ENCODE measurements around the gene C11orf71.

The C11orf71 gene

GRCh38 chr11:114400216-114400914 is at the start of gene C11orf71, which contains the start of gene RBM7:
Gene C11orf71, minus strand, starts transcription at chr11:114400511. Its CDS starts 180 bp downstream, at chr11:114400331.
Gene RBM7, plus strand, starts transcription at chr11:114400666. Its CDS starts 6 bp downstream, at chr11:114400672.
- Histone ChIP-seq H3K9me3 (ENCODE audit: low read length) (no peaks in the 10 kb centered on the region), H3K27me3 (ENCODE audit: control insufficient read depth in 1 of 2, insufficient read depth in 2 of 2, low read length in 2 of 2) (no peaks in the 10 kb centered on the region), H3K4me3 (ENCODE audit: low read depth in 1 of 2, low read length in 2 of 2) (peak within 1 kb of the TSS; percentile 82 to 90), H3K36me3 (ENCODE audit: insufficient read depth, low read length) (peaks cover 6% of the 10 kb centered on the region), H3K27ac (ENCODE audit: low read depth, low read length) (peak within 1 kb of the TSS; percentile 56), H3K4me1 (ENCODE audit: insufficient read depth, low read length) (peaks cover 43% of the 10 kb centered on the region), H3K9ac (ENCODE audit: low read length) (peak within 1 kb of the TSS; percentile 98)

GRCh38 chr11:114449845-114450244 is 49.5 kb upstream of the C11orf71 start:
- H3K36me3 ChIP-seq (ENCODE audit: insufficient read depth, low read length), result peaks cover 48% of the 10 kb centered on the region
- no peaks in the 10 kb centered on the region for H3K9me3 ChIP-seq (ENCODE audit: low read length)
- no peak overlapping the region for H3K27ac ChIP-seq (ENCODE audit: low read depth, low read length)
- peaks cover 15% of the 10 kb centered on the region for H3K4me1 ChIP-seq (ENCODE audit: insufficient read depth, low read length)
- H3K27me3 ChIP-seq (ENCODE audit: control insufficient read depth in 1 of 2, insufficient read depth in 2 of 2, low read length in 2 of 2), result no peaks in the 10 kb centered on the region
- H3K4me3 ChIP-seq (ENCODE audit: low read depth in 1 of 2, low read length in 2 of 2), result no peak overlapping the region
- no peak overlapping the region for H3K9ac ChIP-seq (ENCODE audit: low read length)

GRCh38 chr11:114448749-114449482 is 48.6 kb upstream of the C11orf71 start:
- Histone ChIP-seq H3K9me3 (ENCODE audit: low read length) (no peaks in the 10 kb centered on the region), H3K4me1 (ENCODE audit: insufficient read depth, low read length) (peaks cover 15% of the 10 kb centered on the region)

GRCh38 chr11:114447892-114448291 is 47.6 kb upstream of the C11orf71 start:
- no peak overlapping the region for H3K4me3 ChIP-seq (ENCODE audit: low read depth in 1 of 2, low read length in 2 of 2)
- no peaks in the 10 kb centered on the region for H3K27me3 ChIP-seq (ENCODE audit: control insufficient read depth in 1 of 2, insufficient read depth in 2 of 2, low read length in 2 of 2)
- H3K4me1 ChIP-seq (ENCODE audit: insufficient read depth, low read length), result peaks cover 15% of the 10 kb centered on the region
- peaks cover 42% of the 10 kb centered on the region for H3K36me3 ChIP-seq (ENCODE audit: insufficient read depth, low read length)
- H3K9ac ChIP-seq (ENCODE audit: low read length), result no peak overlapping the region
- no peak overlapping the region for H3K27ac ChIP-seq (ENCODE audit: low read depth, low read length)
- H3K9me3 ChIP-seq (ENCODE audit: low read length), result no peaks in the 10 kb centered on the region

More at GRCh38 chr11:114448749-114449482, 48.6 kb upstream of the C11orf71 start:
- peaks cover 53% of the 10 kb centered on the region for H3K36me3 ChIP-seq (ENCODE audit: insufficient read depth, low read length)
- no peak overlapping the region for H3K27ac ChIP-seq (ENCODE audit: low read depth, low read length)
- no peak overlapping the region for H3K4me3 ChIP-seq (ENCODE audit: low read depth in 1 of 2, low read length in 2 of 2)
- H3K9ac ChIP-seq (ENCODE audit: low read length), result no peak overlapping the region
- H3K27me3 ChIP-seq (ENCODE audit: control insufficient read depth in 1 of 2, insufficient read depth in 2 of 2, low read length in 2 of 2), result no peaks in the 10 kb centered on the region

- Histone ChIP-seq H3K27me3 (ENCODE audit: control insufficient read depth in 1 of 2, insufficient read depth in 2 of 2, low read length in 2 of 2) (no peaks in the 10 kb centered on the region), H3K4me1 (ENCODE audit: insufficient read depth, low read length) (peaks cover 15% of the 10 kb centered on the region), H3K9me3 (ENCODE audit: low read length) (no peaks in the 10 kb centered on the region), H3K27ac (ENCODE audit: low read depth, low read length) (no peak overlapping the region), H3K36me3 (ENCODE audit: insufficient read depth, low read length) (peaks cover 38% of the 10 kb centered on the region), H3K9ac (ENCODE audit: low read length) (no peak overlapping the region), H3K4me3 (ENCODE audit: low read depth in 1 of 2, low read length in 2 of 2) (no peak overlapping the region)
Observed at GRCh38 chr11:114447444-114447843, 47.1 kb upstream of the C11orf71 start.

GRCh38 chr11:114442536-114442935 is 42.2 kb upstream of the C11orf71 start:
- no peaks in the 10 kb centered on the region for H3K9me3 ChIP-seq (ENCODE audit: low read length)
- H3K9ac ChIP-seq (ENCODE audit: low read length), result no peak overlapping the region
- H3K36me3 ChIP-seq (ENCODE audit: insufficient read depth, low read length), result peaks cover 16% of the 10 kb centered on the region
- no peak overlapping the region for H3K27ac ChIP-seq (ENCODE audit: low read depth, low read length)
- no peak overlapping the region for H3K4me3 ChIP-seq (ENCODE audit: low read depth in 1 of 2, low read length in 2 of 2)
- H3K27me3 ChIP-seq (ENCODE audit: control insufficient read depth in 1 of 2, insufficient read depth in 2 of 2, low read length in 2 of 2), result no peaks in the 10 kb centered on the region
- peaks cover 18% of the 10 kb centered on the region for H3K4me1 ChIP-seq (ENCODE audit: insufficient read depth, low read length)

- H3K27me3 ChIP-seq (ENCODE audit: control insufficient read depth in 1 of 2, insufficient read depth in 2 of 2, low read length in 2 of 2), result no peaks in the 10 kb centered on the region
- no peak overlapping the region for H3K9ac ChIP-seq (ENCODE audit: low read length)
- H3K27ac ChIP-seq (ENCODE audit: low read depth, low read length), result peak overlapping the region; percentile 64
- no peaks in the 10 kb centered on the region for H3K9me3 ChIP-seq (ENCODE audit: low read length)
- H3K4me1 ChIP-seq (ENCODE audit: insufficient read depth, low read length), result peaks cover 18% of the 10 kb centered on the region
- no peak overlapping the region for H3K4me3 ChIP-seq (ENCODE audit: low read depth in 1 of 2, low read length in 2 of 2)
- H3K36me3 ChIP-seq (ENCODE audit: insufficient read depth, low read length), result peaks cover 16% of the 10 kb centered on the region
Observed at GRCh38 chr11:114441921-114442320, 41.6 kb upstream of the C11orf71 start.

GRCh38 chr11:114440971-114441763 is 40.9 kb upstream of the C11orf71 start:
- H3K36me3 ChIP-seq (ENCODE audit: insufficient read depth, low read length), result peaks cover 11% of the 10 kb centered on the region
- H3K9me3 ChIP-seq (ENCODE audit: low read length), result no peaks in the 10 kb centered on the region
- no peak overlapping the region for H3K9ac ChIP-seq (ENCODE audit: low read length)
- peaks cover 18% of the 10 kb centered on the region for H3K4me1 ChIP-seq (ENCODE audit: insufficient read depth, low read length)
- peak overlapping the region; percentile 64 for H3K27ac ChIP-seq (ENCODE audit: low read depth, low read length)
- peak overlapping the region in 1 of 2 donors; percentile 88 for H3K4me3 ChIP-seq (ENCODE audit: low read depth in 1 of 2, low read length in 2 of 2)
- no peaks in the 10 kb centered on the region for H3K27me3 ChIP-seq (ENCODE audit: control insufficient read depth in 1 of 2, insufficient read depth in 2 of 2, low read length in 2 of 2)

GRCh38 chr11:114440121-114440860 is 40.0 kb upstream of the C11orf71 start:
- H3K4me3 ChIP-seq (ENCODE audit: low read depth in 1 of 2, low read length in 2 of 2), result peak overlapping the region; percentile 88 to 95
- H3K27me3 ChIP-seq (ENCODE audit: control insufficient read depth in 1 of 2, insufficient read depth in 2 of 2, low read length in 2 of 2), result no peaks in the 10 kb centered on the region
- no peaks in the 10 kb centered on the region for H3K9me3 ChIP-seq (ENCODE audit: low read length)
- H3K4me1 ChIP-seq (ENCODE audit: insufficient read depth, low read length), result peaks cover 18% of the 10 kb centered on the region
- H3K36me3 ChIP-seq (ENCODE audit: insufficient read depth, low read length), result peaks cover 6% of the 10 kb centered on the region
- peak overlapping the region; percentile 86 for H3K27ac ChIP-seq (ENCODE audit: low read depth, low read length)
- peak overlapping the region; percentile 71 for H3K9ac ChIP-seq (ENCODE audit: low read length)

GRCh38 chr11:114439229-114440120 is 39.2 kb upstream of the C11orf71 start, which contains the start of gene REXO2:
Gene REXO2, plus strand, starts transcription at chr11:114439467. Its CDS starts 62 bp downstream, at chr11:114439529.
- Histone ChIP-seq H3K4me3 (ENCODE audit: low read depth in 1 of 2, low read length in 2 of 2) (peak within 1 kb of the TSS; percentile 88 to 95), H3K36me3 (ENCODE audit: insufficient read depth, low read length) (peaks cover 3% of the 10 kb centered on the region), H3K9ac (ENCODE audit: low read length) (peak within 1 kb of the TSS; percentile 71)

More at GRCh38 chr11:114439229-114440120, 39.2 kb upstream of the C11orf71 start, which contains the start of gene REXO2:
- H3K9me3 ChIP-seq (ENCODE audit: low read length), result no peaks in the 10 kb centered on the region
- peak within 1 kb of the TSS; percentile 86 for H3K27ac ChIP-seq (ENCODE audit: low read depth, low read length)
- no peaks in the 10 kb centered on the region for H3K27me3 ChIP-seq (ENCODE audit: control insufficient read depth in 1 of 2, insufficient read depth in 2 of 2, low read length in 2 of 2)
- peaks cover 18% of the 10 kb centered on the region for H3K4me1 ChIP-seq (ENCODE audit: insufficient read depth, low read length)
